ENCODE measurements around the gene ID2. TPM values are rescaled to one million over a fixed set of nuclear protein-coding genes. Genes with fewer than 3 reads are reported as not detected.

The ID2 gene
- total RNA-seq, 1 experiment from 2014 or later = 90.9 TPM

- no peaks in the 10 kb centered on the region for H3K27me3 ChIP-seq (replicated peaks; ENCODE audit: control insufficient read depth, insufficient read depth, low read length)
- no TSS peak for BruUV-seq (replicated peaks)
- H3K4me1 Mint-ChIP-seq (ENCODE audit: low read depth, unreplicated experiment) = peaks cover under 1% of the 10 kb centered on the region
- H3K4me3 ChIP-seq (ENCODE audit: low read depth, low read length) = no peak overlapping the region
- H3K36me3 Mint-ChIP-seq (ENCODE audit: insufficient read depth, unreplicated experiment) = peaks cover 16% of the 10 kb centered on the region
- H3K9me3 Mint-ChIP-seq (ENCODE audit: unreplicated experiment) = peaks cover 16% of the 10 kb centered on the region
- no peak overlapping the region for H3K4me3 Mint-ChIP-seq (ENCODE audit: unreplicated experiment)
- H3K36me3 ChIP-seq (ENCODE audit: control insufficient read depth, insufficient read depth, low read length) = no peaks in the 10 kb centered on the region
- peaks cover 13% of the 10 kb centered on the region; the same call in 1 of the 2 replicates for H3K4me1 ChIP-seq
- intact Hi-C loops (cut with micrococcal nuclease; ENCODE audit: unreplicated experiment) = no loop called here
- H3K27me3 Mint-ChIP-seq (ENCODE audit: insufficient read depth, unreplicated experiment) = no peaks in the 10 kb centered on the region
- POLR2A ChIA-PET = no interaction called here
- TF ChIP-seq, protein P1, sequence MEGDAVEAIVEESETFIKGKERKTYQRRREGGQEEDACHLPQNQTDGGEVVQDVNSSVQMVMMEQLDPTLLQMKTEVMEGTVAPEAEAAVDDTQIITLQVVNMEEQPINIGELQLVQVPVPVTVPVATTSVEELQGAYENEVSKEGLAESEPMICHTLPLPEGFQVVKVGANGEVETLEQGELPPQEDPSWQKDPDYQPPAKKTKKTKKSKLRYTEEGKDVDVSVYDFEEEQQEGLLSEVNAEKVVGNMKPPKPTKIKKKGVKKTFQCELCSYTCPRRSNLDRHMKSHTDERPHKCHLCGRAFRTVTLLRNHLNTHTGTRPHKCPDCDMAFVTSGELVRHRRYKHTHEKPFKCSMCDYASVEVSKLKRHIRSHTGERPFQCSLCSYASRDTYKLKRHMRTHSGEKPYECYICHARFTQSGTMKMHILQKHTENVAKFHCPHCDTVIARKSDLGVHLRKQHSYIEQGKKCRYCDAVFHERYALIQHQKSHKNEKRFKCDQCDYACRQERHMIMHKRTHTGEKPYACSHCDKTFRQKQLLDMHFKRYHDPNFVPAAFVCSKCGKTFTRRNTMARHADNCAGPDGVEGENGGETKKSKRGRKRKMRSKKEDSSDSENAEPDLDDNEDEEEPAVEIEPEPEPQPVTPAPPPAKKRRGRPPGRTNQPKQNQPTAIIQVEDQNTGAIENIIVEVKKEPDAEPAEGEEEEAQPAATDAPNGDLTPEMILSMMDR (IDR thresholded peaks at IDR 0.05; ENCODE audit: insufficient read depth in 1 of 2, low read depth in 1 of 2, low read length in 1 of 2, severe bottlenecking in 1 of 2, unreplicated experiment in 1 of 2) = no peak
- H3K9me3 ChIP-seq = peaks cover 10% of the 10 kb centered on the region
- no peak overlapping the region for H3K27ac Mint-ChIP-seq (ENCODE audit: unreplicated experiment)
- CTCF ChIA-PET = no interaction called here
- DNase-seq = no peak
These were observed 7.3 kb upstream of the ID2 start for GRCh38 chr2:8674420-8675009.

DNA sequence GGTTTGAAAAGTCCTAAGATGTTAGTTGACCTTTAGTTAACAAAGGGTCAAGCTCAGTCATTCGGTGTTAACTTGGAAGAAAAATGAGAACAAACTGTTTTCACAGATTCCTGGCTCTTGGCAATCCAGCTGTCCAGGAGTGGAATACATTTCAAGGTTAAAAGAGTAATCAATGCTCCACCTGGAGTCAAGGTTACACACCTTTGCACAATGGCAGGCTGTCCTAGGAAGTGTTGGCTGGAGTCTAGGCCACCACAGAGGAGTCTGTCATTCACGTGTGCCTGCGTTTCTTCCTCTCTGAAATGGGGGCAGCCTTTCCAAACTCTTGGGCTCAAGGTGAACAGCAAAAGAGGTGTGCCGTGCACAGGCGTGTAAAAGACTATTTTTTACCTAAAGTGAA lies 6.3 kb upstream of the ID2 start:
- no TSS peak for BruUV-seq (replicated peaks)
- Mint-ChIP-seq H3K27ac (ENCODE audit: unreplicated experiment) (no peak overlapping the region), H3K36me3 (ENCODE audit: insufficient read depth, unreplicated experiment) (peaks cover 25% of the 10 kb centered on the region), H3K4me3 (ENCODE audit: unreplicated experiment) (peak overlapping the region; percentile 81), H3K27me3 (ENCODE audit: insufficient read depth, unreplicated experiment) (no peaks in the 10 kb centered on the region), H3K4me1 (ENCODE audit: low read depth, unreplicated experiment) (peaks cover 6% of the 10 kb centered on the region), H3K9me3 (ENCODE audit: unreplicated experiment) (peaks cover 16% of the 10 kb centered on the region)
- H3K4me3 ChIP-seq (ENCODE audit: low read depth, low read length) = no peak overlapping the region
- peaks cover 20% of the 10 kb centered on the region; the same call in 1 of the 2 replicates for H3K4me1 ChIP-seq
- H3K27me3 ChIP-seq (replicated peaks; ENCODE audit: control insufficient read depth, insufficient read depth, low read length) = no peaks in the 10 kb centered on the region
- POLR2A ChIA-PET = no interaction called here
- H3K36me3 ChIP-seq (ENCODE audit: control insufficient read depth, insufficient read depth, low read length) = no peaks in the 10 kb centered on the region
- intact Hi-C loops (cut with micrococcal nuclease; ENCODE audit: unreplicated experiment) = no loop called here
- DNase-seq = no peak
- CTCF ChIA-PET = no interaction called here
- TF ChIP-seq, protein P1 (IDR thresholded peaks at IDR 0.05; ENCODE audit: insufficient read depth in 1 of 2, low read depth in 1 of 2, low read length in 1 of 2, severe bottlenecking in 1 of 2, unreplicated experiment in 1 of 2) = no peak
- H3K9me3 ChIP-seq = peaks cover 10% of the 10 kb centered on the region

- Mint-ChIP-seq H3K36me3 (ENCODE audit: insufficient read depth, unreplicated experiment) (peaks cover 31% of the 10 kb centered on the region), H3K27me3 (ENCODE audit: insufficient read depth, unreplicated experiment) (no peaks in the 10 kb centered on the region), H3K27ac (ENCODE audit: unreplicated experiment) (peak overlapping the region; percentile 85), H3K4me3 (ENCODE audit: unreplicated experiment) (peak overlapping the region; percentile 81), H3K9me3 (ENCODE audit: unreplicated experiment) (peaks cover 16% of the 10 kb centered on the region), H3K4me1 (ENCODE audit: low read depth, unreplicated experiment) (peaks cover 6% of the 10 kb centered on the region)
- CTCF ChIA-PET = interaction anchor here (1.9 kb wide), 1 partner anchor 151 kb away, joined by 5 read pairs; no protein-coding TSS in a partner anchor
- peaks cover 20% of the 10 kb centered on the region; the same call in 1 of the 2 replicates for H3K4me1 ChIP-seq
- peaks cover 10% of the 10 kb centered on the region for H3K9me3 ChIP-seq
- peak; percentile 57 to 59 for DNase-seq
- BruUV-seq (replicated peaks) = no TSS peak
- peak overlapping the region; percentile 60 for H3K4me3 ChIP-seq (ENCODE audit: low read depth, low read length)
- intact Hi-C loops (cut with micrococcal nuclease; ENCODE audit: unreplicated experiment) = loop anchor here (2.0 kb wide), 1 partner anchor 16 kb away; no protein-coding TSS in a partner anchor
- TF ChIP-seq, protein P1 (IDR thresholded peaks at IDR 0.05; ENCODE audit: insufficient read depth in 1 of 2, low read depth in 1 of 2, low read length in 1 of 2, severe bottlenecking in 1 of 2, unreplicated experiment in 1 of 2) = no peak
- POLR2A ChIA-PET = no interaction called here
- H3K27me3 ChIP-seq (replicated peaks; ENCODE audit: control insufficient read depth, insufficient read depth, low read length) = no peaks in the 10 kb centered on the region
- no peaks in the 10 kb centered on the region for H3K36me3 ChIP-seq (ENCODE audit: control insufficient read depth, insufficient read depth, low read length)
These were observed 5.5 kb upstream of the ID2 start for GRCh38 chr2:8676191-8676920.

All from Caco-2 (cell line).